HAP-1 (cell line): ENCODE results near the gene KRTAP10-9.
"Not testable (repeated sequence)": the region's sequence is repeated elsewhere in the genome, so short reads cannot be mapped to it uniquely, and the experiment has no call there.

ENCODE experiments used
- DNase-seq, 2 experiments: peaks; one replicate each; pipeline ENCODE4 v3.0.0-alpha.2; 2016 to 2020; ENCODE audit warnings: low spot score in 2 of 2
- H3K27me3 ChIP-seq: fragments of 250-450 bp; sonication (Bioruptor Pico); 2 replicates; pipeline ENCODE4 v1.5.1; 2020; ENCODE audit warnings: low read depth, mild to moderate bottlenecking, moderate library complexity
- H3K36me3 ChIP-seq: fragments of 250-450 bp; sonication (Bioruptor Pico); replicated peaks from 2 replicates; pipeline ENCODE4 v1.5.1; 2020; ENCODE audit warnings: mild to moderate bottlenecking
- H3K4me1 ChIP-seq: fragments of 250-450 bp; sonication (Bioruptor Pico); 2 replicates; pipeline ENCODE4 v1.5.1; 2020; ENCODE audit warnings: mild to moderate bottlenecking
- H3K4me3 ChIP-seq: fragments of 250-450 bp; sonication (Bioruptor Pico); 2 replicates; pipeline ENCODE4 v1.5.1; 2020; ENCODE audit warnings: mild to moderate bottlenecking, moderate library complexity
- H3K9me3 ChIP-seq: fragments of 250-450 bp; sonication (Bioruptor Pico); 2 replicates; pipeline ENCODE4 v1.5.1; 2020; ENCODE audit warnings: mild to moderate bottlenecking, moderate library complexity
- in situ Hi-C: fragments of 300-500 bp; cut with MboI; formaldehyde crosslinking; loops from 3 replicates; pipeline ENCODE4 v1.14.3; 2020; ENCODE audit warnings: low sequenced_read_pairs, inconsistent platforms, mixed read lengths

The KRTAP10-9 gene

DNA sequence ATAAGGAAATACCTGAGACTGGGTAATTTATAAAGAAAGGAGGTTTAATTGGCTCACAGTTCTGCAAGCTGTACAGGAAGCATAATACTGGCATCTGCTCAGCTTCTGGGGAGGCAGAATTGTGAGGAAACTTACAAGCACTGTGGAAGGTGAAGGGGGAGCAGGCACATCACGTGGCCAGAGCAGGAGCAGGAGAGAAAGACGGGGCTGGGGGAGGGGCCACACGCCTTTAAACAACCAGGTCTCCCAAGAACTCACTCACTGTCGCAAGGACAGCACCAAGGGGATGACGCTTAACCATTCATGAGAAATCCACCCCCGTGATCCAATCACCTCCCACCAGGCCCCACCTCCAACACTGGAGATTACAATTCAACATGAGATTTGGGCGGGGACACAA, 34.7 kb downstream of the KRTAP10-9 start:
- H3K9me3 ChIP-seq, H3K36me3 ChIP-seq, H3K27me3 ChIP-seq, H3K4me1 ChIP-seq, in situ Hi-C loops, DNase-seq, H3K4me3 ChIP-seq: not testable (repeated sequence)

DNA sequence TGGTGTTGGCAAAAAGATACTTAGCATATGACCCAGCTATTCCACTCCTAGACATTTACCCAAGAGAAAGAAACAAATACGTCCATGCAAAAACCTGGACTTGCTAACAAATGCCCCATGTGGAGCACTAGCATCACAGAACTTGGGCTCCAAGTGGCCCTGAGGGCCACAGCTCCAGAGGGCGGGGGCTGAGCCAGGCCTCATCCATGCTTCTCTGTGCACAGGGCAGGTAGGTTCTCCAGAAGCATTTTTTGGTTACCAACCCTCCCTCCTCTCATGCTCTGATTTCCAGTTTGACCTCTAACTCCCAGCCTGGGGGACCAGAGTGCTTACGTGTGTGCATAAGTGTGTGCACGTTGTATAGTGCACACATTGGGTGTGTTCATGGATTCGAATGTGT, 37.8 kb downstream of the KRTAP10-9 start:
- no peaks in the 10 kb centered on the region for H3K4me1 ChIP-seq
- H3K4me3 ChIP-seq = no peak overlapping the region
- no peak for DNase-seq
- no peaks in the 10 kb centered on the region for H3K9me3 ChIP-seq
- no peaks in the 10 kb centered on the region for H3K36me3 ChIP-seq
- in situ Hi-C loops = no loop called here
- no peaks in the 10 kb centered on the region for H3K27me3 ChIP-seq

- no peak for DNase-seq
- no peaks in the 10 kb centered on the region for H3K4me1 ChIP-seq
- no peaks in the 10 kb centered on the region for H3K9me3 ChIP-seq
Measured at GRCh38 chr21:44666401-44667320, 39.8 kb downstream of the KRTAP10-9 start, which contains the start of gene KRTAP12-2. KRTAP12-2 (minus strand) TSS chr21:44666927; CDS start chr21:44666886, 41 bp downstream.

GRCh38 chr21:44667612-44668011, 40.7 kb downstream of the KRTAP10-9 start:
- no peak for DNase-seq
- no peaks in the 10 kb centered on the region for H3K4me1 ChIP-seq
- H3K36me3 ChIP-seq = no peaks in the 10 kb centered on the region
- 0 out of 2 replicates have a peak, but pooled peaks cover under 1% of the 10 kb centered on the region for H3K9me3 ChIP-seq
- in situ Hi-C loops = no loop called here
- 0 out of 2 replicates have a peak, but pooled peaks cover 2% of the 10 kb centered on the region for H3K27me3 ChIP-seq
- no peak overlapping the region for H3K4me3 ChIP-seq

More at GRCh38 chr21:44666401-44667320, 39.8 kb downstream of the KRTAP10-9 start, which contains the start of gene KRTAP12-2:
- Histone ChIP-seq H3K36me3 (no peaks in the 10 kb centered on the region), H3K4me3 (no peak within 1 kb of the TSS), H3K27me3 (0 out of 2 replicates have a peak, but pooled peaks cover 1% of the 10 kb centered on the region)
- in situ Hi-C loops = no loop called here

GRCh38 chr21:44670642-44671432, 43.9 kb downstream of the KRTAP10-9 start:
- Histone ChIP-seq H3K9me3 (peaks cover 6% of the 10 kb centered on the region; the same call in 1 of the 2 replicates), H3K4me1 (no peaks in the 10 kb centered on the region)
- in situ Hi-C loops = no loop called here

GRCh38 chr21:44671911-44672310, 45.0 kb downstream of the KRTAP10-9 start:
- Histone ChIP-seq H3K4me3 (no peak overlapping the region), H3K36me3 (no peaks in the 10 kb centered on the region), H3K27me3 (peaks cover 14% of the 10 kb centered on the region; the same call in 1 of the 2 replicates), H3K9me3 (peaks cover 6% of the 10 kb centered on the region; the same call in 1 of the 2 replicates), H3K4me1 (no peaks in the 10 kb centered on the region)
- DNase-seq = no peak
- in situ Hi-C loops = no loop called here

More at GRCh38 chr21:44670642-44671432, 43.9 kb downstream of the KRTAP10-9 start:
- peaks cover 7% of the 10 kb centered on the region; the same call in 1 of the 2 replicates for H3K27me3 ChIP-seq
- no peaks in the 10 kb centered on the region for H3K36me3 ChIP-seq
- H3K4me3 ChIP-seq = no peak overlapping the region
- no peak for DNase-seq

GRCh38 chr21:44677881-44678280, 51.0 kb downstream of the KRTAP10-9 start:
- in situ Hi-C loops = no loop called here
- Histone ChIP-seq H3K4me1 (no peaks in the 10 kb centered on the region), H3K36me3 (no peaks in the 10 kb centered on the region), H3K4me3 (no peak overlapping the region), H3K9me3 (peaks cover 3% of the 10 kb centered on the region; the same call in 1 of the 2 replicates), H3K27me3 (peaks cover 16% of the 10 kb centered on the region; the same call in 1 of the 2 replicates)
- DNase-seq = no peak
